Activated CD4-positive, alpha-beta T cell treated with anti-CD3 and anti-CD28 coated beads, Interleukin-2, amount 50 U/mL, for 1 hour (primary cell): ENCODE measurements around the gene MSI2.

ENCODE experiments used
- DNase-seq: peaks from one replicate; pipeline ENCODE4 v3.0.0-alpha.2; 2020

MSI2 gene

DNA sequence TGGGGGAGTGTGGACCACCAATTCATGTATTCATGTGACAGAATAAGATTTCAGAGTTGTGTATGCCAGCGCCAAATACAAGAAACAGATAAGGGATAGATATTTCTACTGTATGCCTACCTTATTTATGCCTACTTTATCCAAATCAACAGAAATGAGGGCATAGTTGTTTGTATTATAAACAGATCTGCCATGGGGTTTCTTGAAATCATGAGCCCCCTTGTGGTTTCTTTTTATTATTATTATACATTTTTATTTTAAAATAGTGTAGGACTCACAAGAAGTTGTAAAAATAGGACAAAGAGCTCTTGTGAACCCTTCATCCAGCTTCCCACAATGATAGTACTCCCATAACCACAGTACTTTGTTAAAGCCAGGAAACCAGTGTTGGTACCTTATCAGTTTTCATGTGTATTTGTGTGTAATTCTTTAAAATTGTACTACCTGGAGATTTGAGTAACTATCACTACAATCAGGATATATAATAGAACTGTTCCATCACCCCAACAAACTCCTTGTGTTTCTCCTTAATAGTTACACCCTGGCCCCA is 259.4 kb downstream of the MSI2 start:
- DNase-seq: no peak

DNA sequence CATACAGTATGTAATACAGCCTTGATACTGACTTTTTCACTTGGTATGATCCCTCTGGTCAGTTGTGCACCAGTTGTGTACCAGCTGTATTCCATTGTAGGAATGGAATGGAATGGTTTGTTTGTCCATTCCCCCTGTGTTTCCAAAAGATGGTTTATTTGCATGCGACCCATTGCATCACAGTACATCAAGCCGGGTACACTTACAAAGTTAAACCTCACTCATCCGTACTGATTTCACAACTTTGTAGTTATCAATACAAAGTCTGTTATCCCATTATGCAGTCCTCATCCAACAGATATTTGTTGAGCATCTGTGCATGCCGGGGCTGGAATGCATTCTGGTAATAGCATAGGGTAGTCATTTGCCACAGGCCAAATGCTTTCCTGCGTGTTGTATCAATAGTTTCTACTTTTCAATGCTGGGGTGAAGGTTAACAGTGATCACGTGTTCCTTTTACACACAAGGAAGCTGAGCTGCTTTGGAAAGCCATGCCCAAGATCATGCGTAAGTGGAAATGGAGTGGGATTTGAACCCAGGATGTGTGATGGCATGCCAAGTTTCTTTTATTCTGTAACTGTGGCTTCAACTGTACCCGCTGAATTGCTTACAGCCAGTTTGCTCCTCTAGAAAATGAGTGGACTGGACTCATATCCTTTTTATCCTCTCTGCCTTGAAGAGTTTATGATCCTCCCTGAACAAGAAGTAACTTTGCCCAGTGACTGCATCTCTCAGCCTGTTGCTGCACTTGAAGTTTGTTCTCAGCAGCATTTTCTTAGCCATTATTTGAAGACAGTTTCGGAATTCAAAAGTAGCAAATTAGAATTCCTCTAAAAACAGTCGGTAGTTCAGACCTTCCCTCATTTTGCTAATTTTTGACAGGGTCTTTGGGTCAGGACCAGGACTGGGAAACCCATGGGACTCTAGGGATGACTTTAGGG is 260.2 kb downstream of the MSI2 start:
- no peak for DNase-seq

DNA sequence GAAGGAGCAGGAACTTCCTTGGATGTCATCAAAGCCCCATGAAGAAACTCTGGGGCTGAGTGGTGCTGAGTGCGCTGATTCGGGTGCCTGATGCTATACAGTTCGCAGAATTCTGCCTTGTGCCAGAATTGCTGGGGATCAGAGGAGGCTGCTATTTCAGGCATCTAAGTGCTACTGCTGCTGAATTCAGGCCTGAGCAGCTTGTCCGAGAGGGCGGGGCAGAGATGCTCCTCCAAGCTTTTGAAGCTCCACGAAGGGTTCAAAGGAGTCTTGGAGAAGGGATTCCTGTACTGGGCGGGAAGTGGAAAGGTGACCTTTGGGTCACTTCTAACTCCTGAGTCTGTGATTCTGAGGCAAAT is 260.9 kb downstream of the MSI2 start:
- DNase-seq: no peak

DNA sequence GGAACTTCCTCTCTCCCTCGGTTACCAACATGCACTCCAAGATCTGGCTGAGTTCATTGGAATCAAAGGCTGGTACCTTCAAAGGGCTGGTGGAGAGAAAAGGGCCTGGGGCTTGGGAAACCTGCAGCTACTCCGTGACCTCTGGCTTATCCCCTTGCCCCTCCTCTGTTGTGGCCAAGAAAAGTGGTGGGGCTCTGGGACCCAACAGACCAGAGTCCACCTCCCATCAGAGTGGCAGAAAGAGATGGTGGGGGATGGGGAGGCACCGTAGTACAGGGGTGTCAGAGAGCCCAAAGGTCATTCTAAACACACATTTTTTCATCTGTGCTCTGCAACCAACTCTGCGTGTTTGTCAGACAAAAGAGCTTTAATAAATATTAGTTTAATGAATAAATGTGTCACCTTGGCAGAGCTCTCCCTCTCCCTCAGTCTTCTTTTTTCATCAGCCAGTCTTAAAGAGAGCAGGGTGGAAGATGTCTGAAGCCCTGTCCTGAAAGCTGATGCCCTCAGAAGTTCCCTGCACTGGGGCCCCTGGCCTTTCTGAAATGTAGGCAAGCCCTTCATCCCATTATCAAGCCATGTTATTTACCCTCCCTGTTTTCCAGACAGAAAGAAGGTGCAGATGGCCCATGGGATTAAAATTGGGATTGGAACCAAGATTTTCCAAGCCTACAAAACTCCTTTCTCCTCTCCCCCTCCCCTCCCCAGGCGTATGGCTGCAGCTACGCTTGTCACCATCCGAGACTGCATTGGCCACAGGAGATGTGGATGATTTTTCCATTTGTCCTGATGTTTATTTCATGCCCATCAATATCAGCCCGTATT is 261.5 kb downstream of the MSI2 start:
- DNase-seq: no peak

DNA sequence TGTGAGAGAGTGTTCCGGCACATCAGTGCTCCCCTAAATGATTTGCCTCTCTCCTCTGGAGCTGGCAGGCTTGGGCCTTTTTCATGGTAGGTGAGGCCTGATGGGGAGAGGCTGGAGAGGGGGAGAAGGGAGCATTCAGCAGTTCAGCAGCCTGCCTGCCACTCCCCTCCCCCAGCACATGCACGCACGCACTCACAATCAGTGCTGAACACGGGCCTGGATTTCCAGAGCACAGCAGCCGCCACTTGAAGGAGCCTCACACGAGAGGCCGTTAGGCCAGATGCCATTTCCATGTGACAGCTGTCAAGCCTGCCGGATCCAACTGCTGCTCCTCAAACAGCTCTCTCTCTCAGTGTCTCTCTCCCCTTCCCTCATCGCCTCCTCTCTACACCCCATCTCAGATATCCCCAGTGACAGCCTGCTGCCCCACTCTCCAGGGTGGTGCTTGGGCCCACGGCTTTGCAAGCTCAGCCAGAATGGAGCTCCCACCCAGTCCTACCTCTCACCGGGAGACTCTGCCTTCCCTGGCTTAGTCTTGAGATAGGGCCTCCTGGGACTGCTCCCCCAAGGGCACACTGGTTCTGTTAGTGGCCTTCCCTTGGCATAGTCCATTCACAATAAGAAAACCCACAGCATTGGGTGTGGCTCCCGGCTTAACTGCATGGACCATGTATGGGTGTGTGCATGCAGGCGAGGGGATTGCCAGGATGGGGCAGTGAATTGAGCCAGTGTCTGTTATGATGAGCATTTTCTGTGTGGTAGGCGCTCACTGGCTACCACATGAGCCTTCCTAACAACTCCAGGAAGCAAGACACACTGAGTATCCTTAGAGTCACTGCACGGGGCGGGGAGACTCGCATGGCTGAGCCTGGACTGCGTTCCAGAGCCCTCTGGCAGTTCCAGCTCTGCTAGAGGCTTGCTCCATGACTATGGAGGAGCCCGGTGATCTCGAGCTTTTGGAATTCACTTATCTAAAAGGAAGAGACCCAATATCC is 262.6 kb downstream of the MSI2 start:
- DNase-seq: no peak

DNA sequence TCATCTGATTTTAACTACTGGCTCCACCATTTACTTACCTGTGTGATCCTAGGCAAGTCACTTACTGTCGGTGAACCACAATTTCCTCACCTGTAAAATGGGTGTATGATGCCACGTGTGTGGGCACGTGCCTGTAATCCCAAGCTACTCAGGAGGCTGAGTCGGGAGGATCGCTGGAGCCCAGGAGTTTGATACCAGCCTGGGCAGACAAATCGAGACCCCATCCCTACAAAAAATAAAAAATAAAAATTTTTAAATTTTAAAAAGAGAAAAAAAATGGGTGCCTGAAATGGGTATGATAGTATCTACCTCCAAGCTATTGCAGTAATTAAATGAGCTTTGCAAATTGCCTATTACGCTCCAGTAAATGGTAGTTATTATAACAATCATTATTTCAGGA is 263.5 kb downstream of the MSI2 start:
- DNase-seq: no peak

DNA sequence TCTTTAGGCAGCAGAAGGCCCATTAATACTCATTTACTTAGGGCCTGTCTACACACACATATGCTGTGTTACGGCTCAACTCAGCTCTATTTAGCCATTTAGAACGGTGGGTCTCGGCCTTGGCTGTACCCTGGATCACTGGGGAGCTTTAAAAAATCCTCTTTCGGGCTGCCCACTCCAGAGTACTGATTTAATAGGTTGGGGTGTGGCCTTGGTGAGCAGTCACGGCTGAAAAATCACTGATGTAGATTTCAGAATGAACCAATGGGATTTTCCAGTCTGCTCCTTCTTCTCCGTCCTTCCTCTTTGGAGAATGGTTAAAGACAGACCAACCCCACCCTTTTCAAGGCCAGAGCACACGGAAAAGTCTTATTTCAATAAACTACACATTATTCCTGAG is 265.3 kb downstream of the MSI2 start:
- DNase-seq: no peak

DNA sequence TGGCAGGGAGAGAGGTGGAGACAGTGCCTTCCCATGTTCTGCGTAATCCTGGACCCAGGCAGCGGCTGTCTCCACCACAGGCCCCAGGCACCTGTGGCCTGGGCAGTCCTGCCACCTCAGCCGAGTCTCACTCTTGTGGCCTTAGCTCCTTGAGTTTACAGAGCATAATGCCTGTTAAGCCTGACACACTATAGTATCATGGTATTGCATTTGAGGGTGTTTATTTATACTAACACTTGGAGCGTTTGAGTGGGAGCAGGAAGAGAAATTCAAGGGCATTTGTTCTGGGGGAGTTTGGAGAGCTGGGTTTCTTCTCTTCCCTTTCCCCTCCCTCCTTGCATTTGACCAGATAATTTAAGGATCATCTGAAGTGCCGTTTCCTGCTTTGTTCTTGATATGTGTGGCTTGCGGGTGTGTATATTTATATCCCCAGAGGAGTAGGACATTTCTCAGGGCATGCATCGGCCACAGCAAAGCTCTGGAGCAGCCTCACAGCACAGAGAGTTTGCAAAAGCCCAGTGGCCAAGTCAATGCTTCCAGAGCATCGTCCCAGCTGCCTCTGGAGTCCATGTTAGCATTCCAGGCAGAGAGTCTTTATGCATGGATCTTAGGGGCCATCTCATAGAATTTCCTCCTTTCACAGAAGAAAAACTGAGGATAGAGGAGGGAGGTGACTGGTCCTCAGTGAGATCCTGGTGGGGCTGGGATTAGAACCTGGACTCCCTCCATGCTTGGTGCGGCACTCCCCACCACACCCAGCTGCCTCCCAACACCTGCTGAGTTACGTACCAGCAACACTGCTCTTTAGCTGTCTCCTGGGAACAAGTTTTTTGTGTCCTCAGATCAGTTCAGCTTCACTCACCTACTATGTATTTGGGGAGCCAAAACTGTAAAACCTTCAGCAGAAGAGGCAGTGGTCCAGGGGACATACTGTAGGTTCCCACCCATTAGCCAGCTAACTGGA is 266.0 kb downstream of the MSI2 start:
- no peak for DNase-seq

DNA sequence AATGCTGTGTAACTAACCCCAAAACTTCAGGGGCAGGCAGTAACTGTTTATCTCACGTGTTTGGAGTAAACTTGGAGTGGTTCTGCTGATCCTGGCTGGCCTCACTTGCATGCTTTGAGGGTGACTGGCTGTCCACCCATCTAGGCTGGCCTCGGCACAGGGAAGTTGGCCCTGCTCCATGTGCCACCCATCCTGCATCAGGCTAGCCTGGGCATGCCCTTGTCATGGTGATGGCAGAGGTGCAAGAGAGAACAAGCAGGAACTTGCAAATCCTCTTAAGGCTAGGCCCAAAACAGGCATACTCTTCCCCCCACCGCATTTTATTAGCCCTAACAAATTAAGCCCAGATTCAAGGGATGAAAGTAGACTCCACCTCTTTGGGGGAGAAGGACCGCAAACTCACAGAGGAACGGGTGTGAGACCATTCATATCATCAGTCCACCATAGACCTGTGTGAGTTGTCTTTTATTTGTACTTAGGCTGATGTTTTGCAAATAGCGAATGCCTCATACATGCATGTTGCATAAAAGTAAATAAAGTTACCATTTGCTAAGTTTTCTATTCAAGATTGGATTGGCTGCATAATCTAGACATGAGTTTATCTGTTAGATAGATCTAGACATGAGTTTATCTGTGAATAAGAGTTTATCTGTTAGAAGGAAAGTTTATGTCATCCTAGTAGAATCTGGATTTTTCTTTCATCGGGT is 267.8 kb downstream of the MSI2 start:
- no peak for DNase-seq

DNA sequence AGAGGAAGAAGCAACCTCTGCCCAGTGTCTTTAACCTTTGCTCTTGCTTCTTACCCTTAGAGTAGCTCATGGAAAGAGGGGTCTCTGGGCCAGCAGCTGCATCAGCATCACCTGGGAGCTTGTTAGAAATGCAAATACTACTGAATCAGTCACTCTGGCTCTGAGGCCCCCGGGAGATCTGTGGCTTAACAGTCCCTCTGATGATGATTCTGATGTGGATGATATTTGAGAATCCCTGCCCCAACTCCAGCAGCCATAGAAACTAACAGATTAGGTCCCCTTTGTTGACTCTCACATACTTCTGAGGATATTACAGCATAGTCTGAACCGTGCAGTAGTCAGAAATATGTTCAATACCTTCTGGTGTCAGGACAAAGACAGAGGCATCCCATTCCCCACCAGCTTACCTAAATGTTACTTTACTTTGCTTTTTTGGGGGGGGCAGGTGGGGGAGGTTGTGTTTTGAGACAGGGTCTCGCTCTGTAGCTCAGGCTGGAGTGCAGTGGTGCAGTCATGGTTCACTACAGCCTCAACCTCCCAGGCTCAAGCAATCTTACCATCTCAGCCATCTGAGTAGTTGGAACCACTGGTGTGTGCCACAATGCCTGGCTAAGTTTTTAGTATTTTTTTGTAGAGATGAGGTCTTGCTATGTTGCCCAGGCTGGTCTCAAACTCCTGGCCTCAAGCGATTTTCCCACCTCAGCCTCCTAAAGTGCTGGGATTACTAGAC is 268.7 kb downstream of the MSI2 start:
- DNase-seq: no peak

DNA sequence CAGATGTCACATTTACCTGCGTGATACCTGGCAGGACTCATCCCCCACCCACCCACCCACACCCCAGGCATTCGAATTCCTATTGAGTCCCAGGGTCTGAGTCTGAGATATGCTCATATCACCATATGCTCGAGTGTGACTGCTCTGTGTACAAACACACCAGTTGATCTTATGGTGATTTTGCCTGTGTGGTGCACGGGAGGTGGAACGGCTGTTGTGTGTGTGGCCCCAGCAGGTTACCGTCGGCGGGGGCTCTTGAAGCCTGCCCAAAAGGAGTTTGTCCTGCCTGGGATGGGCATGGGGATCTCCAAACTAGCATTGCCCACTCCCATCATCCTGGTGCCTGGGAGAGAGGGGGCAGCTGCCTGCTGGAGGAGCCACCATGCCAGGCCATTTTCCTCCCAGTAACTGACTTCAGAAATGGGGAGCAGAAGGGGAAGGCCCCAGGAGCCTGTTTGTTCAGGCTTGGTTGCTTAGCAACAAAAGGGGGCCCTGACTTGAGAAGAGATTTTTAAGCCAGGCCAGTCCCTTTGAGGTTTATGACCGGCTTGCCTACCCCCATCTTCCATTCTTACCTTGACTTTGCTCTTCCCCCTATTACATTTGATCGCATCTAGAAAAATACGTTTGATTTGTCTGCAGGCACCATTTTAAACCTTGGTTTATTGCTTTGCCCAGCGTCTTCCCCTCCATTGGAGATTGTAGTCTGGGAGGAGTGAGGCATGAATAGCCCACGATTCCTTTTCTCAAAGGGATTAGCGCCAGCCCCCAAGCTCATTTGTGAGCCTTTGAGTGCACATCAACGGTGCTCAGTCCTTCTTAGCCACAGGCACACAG is 271.1 kb downstream of the MSI2 start:
- no peak for DNase-seq

DNA sequence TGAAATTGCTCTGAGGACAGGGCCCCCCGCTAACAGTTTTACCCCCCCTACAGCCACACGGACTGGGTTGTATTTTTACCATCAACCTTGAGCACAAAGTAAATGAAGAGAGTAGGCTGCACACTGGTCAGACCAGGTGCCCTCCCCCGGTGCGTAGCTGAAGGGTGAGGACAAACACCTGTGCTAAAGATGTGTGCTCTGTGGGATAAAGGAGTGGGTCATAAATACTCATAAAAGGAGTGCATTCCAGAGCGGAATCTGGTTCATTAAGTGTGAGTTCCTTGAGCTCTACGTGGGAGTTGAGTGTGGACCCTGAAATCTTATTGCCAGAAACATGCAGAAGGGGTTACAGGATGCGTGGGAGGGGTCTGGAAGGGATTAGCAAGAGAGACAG is 271.7 kb downstream of the MSI2 start:
- DNase-seq: no peak

DNA sequence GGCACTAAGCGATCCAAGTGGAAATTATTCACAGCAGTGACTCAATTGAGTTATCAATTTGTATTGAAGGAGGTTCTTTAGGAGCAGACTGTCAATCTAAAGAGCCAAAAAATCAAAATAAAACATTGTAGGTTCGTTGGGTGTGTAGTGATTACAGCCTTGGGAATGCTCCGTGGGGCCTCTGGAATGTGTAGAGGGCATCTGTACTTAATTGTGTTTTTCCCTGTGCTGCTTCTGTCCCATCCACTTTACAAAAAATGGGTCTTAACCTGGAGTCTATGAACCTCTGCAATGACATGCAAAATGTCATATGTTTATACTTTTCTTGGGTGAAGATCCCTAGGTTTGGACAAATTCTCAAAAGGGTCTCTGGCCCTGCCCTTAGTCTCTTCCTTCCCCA is 273.7 kb downstream of the MSI2 start:
- DNase-seq: no peak

DNA sequence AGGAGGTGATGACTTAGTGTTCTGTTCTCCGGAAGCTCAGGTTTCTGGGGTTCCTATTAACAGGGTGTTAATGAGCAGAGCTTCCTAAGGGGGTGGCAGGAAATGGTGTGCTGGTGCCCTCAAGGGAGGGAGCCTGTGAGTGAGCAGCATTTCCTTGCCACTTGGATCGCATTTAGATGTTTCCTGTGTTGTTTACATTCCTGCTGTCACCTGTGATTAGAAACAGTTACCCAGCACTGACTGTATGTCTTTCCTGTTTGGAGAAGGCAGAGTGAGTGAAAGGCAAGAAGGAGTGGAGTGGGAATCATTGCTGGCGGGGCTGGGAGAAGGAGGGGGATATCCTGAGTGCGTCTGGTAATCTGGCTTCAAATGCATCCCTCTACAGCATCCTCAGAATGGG is 274.2 kb downstream of the MSI2 start:
- DNase-seq: no peak

DNA sequence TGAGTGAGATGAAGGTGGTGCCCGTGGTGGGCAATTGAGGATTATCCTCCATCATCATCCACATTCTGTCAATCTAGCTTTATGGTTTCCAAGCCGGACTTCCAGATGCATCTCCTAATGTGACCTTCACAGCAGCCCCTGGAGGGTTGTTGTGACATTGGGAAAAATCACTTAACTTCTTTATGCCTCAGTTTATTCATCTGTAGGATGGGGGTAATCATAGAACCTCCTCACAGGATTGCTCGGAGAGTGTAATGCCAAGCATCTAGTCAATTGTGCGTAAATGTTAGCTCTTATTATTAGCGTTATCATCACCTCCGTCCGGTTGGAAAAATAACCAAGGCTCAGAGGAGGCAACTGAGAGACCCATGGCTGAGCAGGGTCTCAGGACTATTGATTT is 274.8 kb downstream of the MSI2 start:
- no peak for DNase-seq

DNA sequence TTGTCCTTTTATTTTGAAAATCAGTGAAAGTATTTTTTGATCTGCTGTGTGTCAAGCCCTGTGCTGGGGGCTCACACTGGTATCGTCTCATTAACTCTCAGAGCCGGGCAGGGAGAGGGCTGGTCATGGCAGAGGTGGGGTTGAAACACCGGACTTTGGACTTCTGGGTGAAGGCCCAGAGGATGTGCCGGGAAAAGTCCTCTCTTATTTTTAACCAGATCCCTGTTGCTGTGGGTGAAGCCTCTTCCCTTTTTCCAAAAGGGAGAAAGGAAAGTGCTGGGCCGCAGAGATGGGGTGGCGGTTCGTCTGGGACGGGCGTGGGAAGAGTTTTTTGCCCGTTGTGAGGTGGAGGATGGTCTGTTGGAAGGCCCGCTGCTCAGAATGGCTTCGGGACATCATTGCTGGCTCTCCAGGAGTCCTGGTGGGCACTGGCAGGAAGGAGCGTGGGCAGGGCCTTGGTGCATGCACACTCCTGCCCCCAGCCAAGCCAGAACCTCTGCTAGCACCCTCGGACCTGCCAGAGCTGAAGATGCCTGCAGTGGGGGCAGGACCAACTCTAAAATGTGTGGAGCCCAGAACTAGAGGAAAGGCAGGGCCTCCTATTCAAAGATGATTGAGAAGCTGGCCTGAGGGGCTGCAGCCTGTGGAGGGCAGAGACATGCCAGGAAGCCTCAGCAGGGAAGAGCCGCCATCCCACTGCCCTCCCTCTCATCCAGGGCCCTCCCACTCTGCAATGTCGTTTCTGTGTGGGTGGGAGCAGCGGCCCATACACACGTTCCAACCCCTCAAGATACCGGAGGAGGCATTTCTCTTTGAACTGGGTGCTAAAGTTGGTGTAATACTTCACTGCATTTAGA is 275.6 kb downstream of the MSI2 start:
- DNase-seq: no peak

DNA sequence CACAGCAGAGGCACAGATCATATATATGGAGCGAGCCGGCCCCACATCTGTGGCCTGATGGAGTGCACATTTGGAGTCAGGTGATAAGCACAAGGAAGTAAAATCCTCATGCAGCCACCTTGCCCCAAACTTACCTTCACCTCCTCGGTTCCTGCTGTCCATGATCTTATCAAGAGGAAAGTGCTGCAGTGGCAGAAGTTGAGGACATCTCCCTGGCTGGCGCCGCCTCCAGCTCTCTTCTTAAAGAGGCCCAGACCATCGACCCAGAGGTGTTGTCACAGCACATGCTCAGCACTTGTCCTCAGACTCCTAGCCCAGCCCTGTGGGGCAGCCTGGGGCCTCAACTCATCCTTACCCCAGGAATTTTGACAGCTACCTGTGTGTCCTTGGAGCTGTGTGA is 276.2 kb downstream of the MSI2 start:
- DNase-seq: no peak

DNA sequence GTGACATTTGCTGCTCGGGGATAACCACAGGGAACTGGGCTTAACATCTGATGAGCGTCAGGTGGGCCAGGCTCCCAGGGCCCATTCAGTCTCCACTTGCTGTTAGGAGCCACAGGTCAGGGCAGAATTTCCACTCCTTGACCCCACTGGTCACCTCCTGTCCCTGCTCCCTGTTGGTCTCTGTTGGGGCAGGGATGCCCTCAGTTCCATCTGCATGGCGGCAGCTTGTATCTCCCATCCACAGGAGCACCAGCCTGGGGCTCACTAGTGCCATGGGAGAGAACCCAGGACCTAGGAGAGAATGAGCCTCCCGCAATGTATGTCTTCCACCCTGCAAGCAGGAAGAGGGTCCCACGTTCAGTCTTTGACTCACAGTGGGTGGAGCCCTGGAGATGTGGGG is 276.6 kb downstream of the MSI2 start:
- no peak for DNase-seq
